Keratinocyte (primary cell): ENCODE data around the gene CPLANE2. TPM values are rescaled to one million over a fixed set of nuclear protein-coding genes. Genes with fewer than 3 reads are reported as not detected.

ENCODE experiments used
- DNase-seq: peaks from one replicate; pipeline ENCODE4 v3.0.0-alpha.2; 2011; ENCODE audit warnings: low read depth, missing footprints, low spot score
- FAIRE-seq: peaks from 2 replicates; lab custom pipeline; 2011; peaks lifted over from hg19 to GRCh38; lab: Jason Lieb, UNC
- H2AFZ ChIP-seq: 2 replicates; pipeline ENCODE4 v1.6.0; 2012; ENCODE audit warnings: low read length, control low read depth, inconsistent platforms; ENCODE audit not compliant: control insufficient read depth
- H3K27ac ChIP-seq: 2 replicates; pipeline ENCODE4 v1.5.1; 2011; ENCODE audit warnings: low read length; ENCODE audit not compliant: control insufficient read depth, insufficient read depth
- H3K27me3 ChIP-seq: 3 replicates; pipeline ENCODE4 v1.6.0; 2011; ENCODE audit warnings: low read length; ENCODE audit not compliant: control insufficient read depth, insufficient read depth; ENCODE audit errors: extremely low read depth
- H3K36me3 ChIP-seq, 2 experiments: 2 replicates in 1 of 2; 3 replicates in 1 of 2; pipeline ENCODE4 v1.5.1; 2011; ENCODE audit warnings: low read length in 2 of 2, mild to moderate bottlenecking in 1 of 2; ENCODE audit not compliant: control insufficient read depth in 2 of 2, insufficient read depth in 2 of 2; ENCODE audit errors: extremely low read depth in 1 of 2
- H3K4me1 ChIP-seq: 3 replicates; pipeline ENCODE4 v1.5.1; 2011; ENCODE audit warnings: low read length; ENCODE audit not compliant: control insufficient read depth, insufficient read depth; ENCODE audit errors: extremely low read depth
- H3K4me2 ChIP-seq: 3 replicates; pipeline ENCODE4 v1.6.0; 2011; ENCODE audit warnings: low read depth, low read length; ENCODE audit not compliant: control insufficient read depth, insufficient read depth; ENCODE audit errors: extremely low read depth
- H3K4me3 ChIP-seq, 3 experiments: fragments of 200-600 bp in 1 of 3; sonication (generic) in 1 of 3; 2 replicates in 2 of 3; 3 replicates in 1 of 3; pipeline ENCODE4 v1.5.1; 2011 to 2016; ENCODE audit warnings: low read length in 3 of 3, mild to moderate bottlenecking in 3 of 3, control low read depth in 2 of 3, inconsistent platforms in 1 of 3, low read depth in 1 of 3, mixed read lengths in 1 of 3, mixed run types in 1 of 3, moderate library complexity in 1 of 3; ENCODE audit not compliant: control insufficient read depth in 2 of 3, insufficient read depth in 2 of 3; ENCODE audit errors: extremely low read depth in 1 of 3
- H3K79me2 ChIP-seq: 2 replicates; pipeline ENCODE4 v1.6.0; 2012; ENCODE audit warnings: low read length; ENCODE audit not compliant: control insufficient read depth, insufficient read depth
- H3K9ac ChIP-seq: 3 replicates; pipeline ENCODE4 v1.6.0; 2011; ENCODE audit warnings: low read length; ENCODE audit not compliant: control insufficient read depth, insufficient read depth; ENCODE audit errors: extremely low read depth
- H3K9me1 ChIP-seq: 3 replicates; pipeline ENCODE4 v1.6.0; 2011; ENCODE audit warnings: low read length; ENCODE audit not compliant: control insufficient read depth, insufficient read depth; ENCODE audit errors: extremely low read depth
- H3K9me3 ChIP-seq: 2 replicates; pipeline ENCODE4 v1.5.1; 2012; ENCODE audit warnings: low read depth, low read length; ENCODE audit not compliant: control insufficient read depth
- H4K20me1 ChIP-seq: 3 replicates; pipeline ENCODE4 v1.6.0; 2011; ENCODE audit warnings: low read length; ENCODE audit not compliant: control insufficient read depth, insufficient read depth; ENCODE audit errors: extremely low read depth
- CTCF ChIP-seq, 3 experiments: IDR thresholded peaks in 1 of 3; conservative IDR thresholded peaks in 1 of 3; optimal IDR thresholded peaks in 1 of 3; 2 replicates in 2 of 3; 3 replicates in 1 of 3; pipeline versions ENCODE3 to v1.5.1; 2011; ENCODE audit warnings: low read length in 3 of 3, mild to moderate bottlenecking in 3 of 3, moderate library complexity in 2 of 3, control low read depth in 1 of 3, inconsistent platforms in 1 of 3; ENCODE audit not compliant: insufficient read depth in 2 of 3; ENCODE audit errors: extremely low read depth in 1 of 3
- EZH2 ChIP-seq: IDR thresholded peaks from one replicate; pipeline ENCODE4 v1.6.1; 2012; ENCODE audit warnings: inconsistent platforms, mild to moderate bottlenecking, low read length, moderate library complexity
- dilution Hi-C: fragments of 300-500 bp; cut with MboI; formaldehyde crosslinking; loops from one replicate; pipeline ENCODE4 v1.7.0; 2020; ENCODE audit warnings: low sequenced_read_pairs; ENCODE audit not compliant: extremely low pct_ligation_motif_present
- polyA plus RNA-seq, 5 experiments: library from polyadenylated mRNA; depleted of rRNA in 3 of 5; stranded (reverse) in 3 of 5; stranded (forward) in 1 of 5; unstranded in 1 of 5; fragments of >200 nt; gene quantifications; 1 replicate in 1 of 5; 2 replicates in 3 of 5; 3 replicates in 1 of 5; pipeline versions ENCODE4 v1.2.1 to v1.2.3, GENCODE V29; 2011 to 2012; ENCODE audit warnings: missing spikeins in 2 of 5, low read depth in 1 of 5, low replicate concordance in 1 of 5

CPLANE2 gene
- polyA plus RNA-seq, 1 donor (not counting 4 experiments of a cell fraction or from before 2014, with no cell fraction given), result 2.5 TPM

DNA sequence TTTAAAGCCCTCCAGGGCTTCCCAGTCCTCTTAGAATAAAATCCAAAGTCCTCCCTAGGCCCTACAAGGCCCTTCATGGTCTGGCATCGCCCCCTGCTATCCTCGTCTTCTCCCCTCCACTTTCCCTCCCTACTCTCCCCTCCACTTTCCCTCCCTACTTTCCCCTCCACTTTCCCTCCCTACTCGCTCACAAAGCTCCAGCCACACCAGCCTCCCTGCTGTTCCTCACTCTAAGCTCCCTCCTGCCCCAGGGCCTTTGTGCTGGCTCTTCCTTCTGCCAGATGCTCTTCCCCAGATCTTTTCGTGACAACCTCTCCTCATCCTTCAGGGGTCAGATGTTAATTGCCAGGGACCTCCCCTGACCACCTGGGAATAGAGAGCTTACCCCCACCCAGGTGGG is 37.3 kb downstream of the CPLANE2 start:
- Histone ChIP-seq H3K79me2 (no peaks in the 10 kb centered on the region), H3K9me3 (no peaks in the 10 kb centered on the region), H3K9ac (no peak overlapping the region), H3K27me3 (no peaks in the 10 kb centered on the region), H3K27ac (no peak overlapping the region), H3K4me2 (no peak overlapping the region), H2AFZ (no peak overlapping the region), H3K4me3 (no peak overlapping the region), H4K20me1 (no peaks in the 10 kb centered on the region), H3K36me3 (peaks cover 3 to 7% of the 10 kb centered on the region in 2 experiments), H3K9me1 (no peaks in the 10 kb centered on the region), H3K4me1 (peaks cover 2% of the 10 kb centered on the region)
- TF ChIP-seq CTCF (optimal IDR thresholded peaks at IDR 0.05 in 1 of 3, IDR thresholded peaks at IDR 0.05 in 1 of 3, conservative IDR thresholded peaks at IDR 0.05 in 1 of 3; ENCODE audit: extremely low read depth in 1 of 3, insufficient read depth in 2 of 3, low read length in 3 of 3), result no peak
- TF ChIP-seq EZH2, result no peak
- DNase-seq (no peak), FAIRE-seq (no peak)
- dilution Hi-C loops, result no loop called here

GRCh38 chr1:16199157-16199501 is 37.9 kb downstream of the CPLANE2 start:
- dilution Hi-C loops, result no loop called here
- H3K4me2 ChIP-seq, result no peak overlapping the region
- DNase-seq (no peak), FAIRE-seq (no peak)
- H3K36me3 ChIP-seq, result peaks cover 0 to 5% of the 10 kb centered on the region in 2 experiments
- H3K79me2 ChIP-seq, result no peaks in the 10 kb centered on the region
- no peak overlapping the region for H2AFZ ChIP-seq
- no peak overlapping the region for H3K4me3 ChIP-seq
- TF ChIP-seq CTCF (optimal IDR thresholded peaks at IDR 0.05 in 1 of 3, IDR thresholded peaks at IDR 0.05 in 1 of 3, conservative IDR thresholded peaks at IDR 0.05 in 1 of 3; ENCODE audit: extremely low read depth in 1 of 3, insufficient read depth in 2 of 3, low read length in 3 of 3) (no peak), EZH2 (no peak)
- no peak overlapping the region for H3K27ac ChIP-seq
- H3K9me1 ChIP-seq, result no peaks in the 10 kb centered on the region
- peaks cover 2% of the 10 kb centered on the region for H3K4me1 ChIP-seq
- no peaks in the 10 kb centered on the region for H4K20me1 ChIP-seq
- H3K9me3 ChIP-seq, result no peaks in the 10 kb centered on the region
- H3K9ac ChIP-seq, result no peak overlapping the region
- H3K27me3 ChIP-seq, result no peaks in the 10 kb centered on the region
